GM23248 (cell line): ENCODE measurements around the gene ARF4. TPM values are rescaled to one million over a fixed set of nuclear protein-coding genes. Genes with fewer than 3 reads are reported as not detected.
A peak's percentile ranks its signal among the peaks of the same experiment; 100 is the strongest.

Source experiments
- DNase-seq: peaks from one replicate; pipeline ENCODE4 v3.0.0-alpha.2; 2015
- H2AFZ ChIP-seq: fragments of 200-600 bp; sonication (generic); 2 replicates; pipeline ENCODE4 v1.6.1; 2016; ENCODE audit warnings: antibody characterized with exemption
- H3F3A ChIP-seq: fragments of 200-600 bp; sonication (generic); 2 replicates; pipeline ENCODE4 v1.6.1; 2016; ENCODE audit warnings: mild to moderate bottlenecking, antibody characterized with exemption, mixed run types; ENCODE audit not compliant: insufficient read depth
- H3K27ac ChIP-seq: fragments of 200-600 bp; sonication (generic); 2 replicates; pipeline ENCODE4 v1.5.1; 2016; ENCODE audit warnings: mild to moderate bottlenecking
- H3K27me3 ChIP-seq: fragments of 200-600 bp; sonication (generic); replicated peaks from 2 replicates; pipeline ENCODE4 v1.6.1; 2016; ENCODE audit warnings: mild to moderate bottlenecking; ENCODE audit not compliant: insufficient read depth
- H3K36me3 ChIP-seq: fragments of 200-600 bp; sonication (generic); 2 replicates; pipeline ENCODE4 v1.6.1; 2016; ENCODE audit warnings: low read depth, mild to moderate bottlenecking
- H3K4me1 ChIP-seq: fragments of 200-600 bp; sonication (generic); 2 replicates; pipeline ENCODE4 v1.6.1; 2016; ENCODE audit warnings: mild to moderate bottlenecking; ENCODE audit not compliant: insufficient read depth
- H3K4me2 ChIP-seq: fragments of 200-600 bp; sonication (generic); one replicate; pipeline ENCODE4 v1.6.1; 2016; ENCODE audit warnings: mild to moderate bottlenecking; ENCODE audit not compliant: unreplicated experiment
- H3K4me3 ChIP-seq: fragments of 200-600 bp; sonication (generic); 2 replicates; pipeline ENCODE4 v1.5.1; 2016; ENCODE audit warnings: mild to moderate bottlenecking
- H3K79me2 ChIP-seq: fragments of 200-600 bp; sonication (generic); 2 replicates; pipeline ENCODE4 v1.6.1; 2016; ENCODE audit warnings: mild to moderate bottlenecking; ENCODE audit not compliant: insufficient read depth
- H3K9ac ChIP-seq: fragments of 200-600 bp; sonication (generic); 2 replicates; pipeline ENCODE4 v1.6.1; 2016; ENCODE audit warnings: mild to moderate bottlenecking
- H3K9me2 ChIP-seq: fragments of 200-600 bp; sonication (generic); 2 replicates; pipeline ENCODE4 v1.6.1; 2016; ENCODE audit warnings: mixed run types, mild to moderate bottlenecking, moderate library complexity; ENCODE audit not compliant: insufficient read depth
- H3K9me3 ChIP-seq: fragments of 200-600 bp; sonication (generic); one replicate; pipeline ENCODE4 v1.6.1; 2017; ENCODE audit warnings: low read depth
- H4K20me1 ChIP-seq: fragments of 200-600 bp; sonication (generic); 2 replicates; pipeline ENCODE4 v1.6.0; 2016; ENCODE audit not compliant: insufficient read depth
- EZH2 ChIP-seq: fragments of 200-600 bp; sonication (generic); IDR thresholded peaks from 2 replicates; pipeline ENCODE4 v1.6.1; 2018; ENCODE audit warnings: antibody characterized with exemption, mild to moderate bottlenecking; ENCODE audit not compliant: insufficient read depth, poor library complexity, severe bottlenecking
- EZH2phosphoT487 ChIP-seq: fragments of 200-600 bp; sonication (generic); IDR thresholded peaks from 2 replicates; pipeline ENCODE4 v1.6.1; 2018; ENCODE audit warnings: antibody characterized with exemption, moderate library complexity, mild to moderate bottlenecking, low read depth; ENCODE audit not compliant: insufficient read depth
- WGBS, 2 experiments: methylation state at CpG; one replicate each; pipeline ENCODE4 v1.1.6; 2015 to 2017; ENCODE audit warnings: low lambda C conversion rate in 2 of 2, low coverage in 1 of 2; ENCODE audit errors: missing lambda C conversion rate in 2 of 2; 5-methylcytosine and 5-hydroxymethylcytosine counted together
- in situ Hi-C: fragments of 300-500 bp; cut with MboI; formaldehyde crosslinking; loops from 2 replicates; pipeline ENCODE4 v1.15.0; 2020
- polyA plus RNA-seq: library from polyadenylated mRNA; unstranded; fragments of >200 nt; fragmentation: Nextera tagmentation; extraction: Ambion mirVana; gene quantifications from 2 replicates; pipeline ENCODE4 v1.2.1, GENCODE V29; 2016
- total RNA-seq: library from RNA; depleted of rRNA; stranded (reverse); fragments of >200 nt; shearing (Covaris generic); gene quantifications from 2 replicates; pipeline ENCODE4 v1.2.3, GENCODE V29; 2014

Gene ARF4
- total and polyA plus RNA-seq, 2 experiments from 2014 or later = 371 to 743 TPM

- DNase-seq = peak; percentile 96
- Histone ChIP-seq H3K4me3 (peak overlapping the region; percentile 98), H3K9me2 (no peaks in the 10 kb centered on the region), H3F3A (peaks cover 60% of the 10 kb centered on the region), H3K27me3 (no peaks in the 10 kb centered on the region), H3K4me2 (peak overlapping the region; percentile 91), H2AFZ (no peak overlapping the region), H3K9ac (peak overlapping the region; percentile 100), H3K9me3 (no peaks in the 10 kb centered on the region), H3K27ac (peak overlapping the region; percentile 100), H4K20me1 (peaks cover 35% of the 10 kb centered on the region; the same call in 1 of the 2 replicates), H3K36me3 (peaks cover 15% of the 10 kb centered on the region; the same call in 1 of the 2 replicates), H3K4me1 (peaks cover 40% of the 10 kb centered on the region), H3K79me2 (peaks cover 77% of the 10 kb centered on the region)
- TF ChIP-seq EZH2 (no peak), EZH2phosphoT487 (no peak)
- WGBS, 2 experiments = 0 to 1% methylated on average over 22 to 31 of the region's 31 CpGs
- in situ Hi-C loops = no loop called here
Observed at GRCh38 chr3:57596495-57597126, 533 bp downstream of the ARF4 start.

- no peak for DNase-seq
- Histone ChIP-seq H3K79me2 (peaks cover 87% of the 10 kb centered on the region), H3K27me3 (no peaks in the 10 kb centered on the region), H3K9me2 (no peaks in the 10 kb centered on the region), H3K4me2 (peak overlapping the region; percentile 91), H3K36me3 (peaks cover 15% of the 10 kb centered on the region; the same call in 1 of the 2 replicates), H3K9ac (peak overlapping the region; percentile 100), H3K27ac (peak overlapping the region; percentile 100), H2AFZ (no peak overlapping the region), H3K4me3 (peak overlapping the region; percentile 98), H3K9me3 (no peaks in the 10 kb centered on the region), H4K20me1 (peaks cover 50% of the 10 kb centered on the region; the same call in 1 of the 2 replicates), H3F3A (peaks cover 74% of the 10 kb centered on the region), H3K4me1 (peaks cover 52% of the 10 kb centered on the region)
- in situ Hi-C loops = no loop called here
- no peak for TF ChIP-seq EZH2
- WGBS, 2 experiments = 7 to 10% methylated on average over 5 of the region's 5 CpGs
Observed at GRCh38 chr3:57594576-57594975, 2.6 kb downstream of the ARF4 start.

GRCh38 chr3:57594144-57594543 is 3.0 kb downstream of the ARF4 start:
- Histone ChIP-seq H3K9me3 (no peaks in the 10 kb centered on the region), H3K79me2 (peaks cover 87% of the 10 kb centered on the region), H3K9ac (peak overlapping the region; percentile 100), H3K27me3 (no peaks in the 10 kb centered on the region), H3K4me2 (peak overlapping the region; percentile 91), H3F3A (peaks cover 73% of the 10 kb centered on the region), H4K20me1 (peaks cover 50% of the 10 kb centered on the region; the same call in 1 of the 2 replicates), H3K4me3 (peak overlapping the region; percentile 98), H3K36me3 (peaks cover 15% of the 10 kb centered on the region; the same call in 1 of the 2 replicates), H3K9me2 (no peaks in the 10 kb centered on the region), H2AFZ (no peak overlapping the region), H3K27ac (no peak overlapping the region), H3K4me1 (peaks cover 48% of the 10 kb centered on the region)
- no peak for DNase-seq
- in situ Hi-C loops = no loop called here
- WGBS, 2 experiments = 12 to 14% methylated on average over 4 of the region's 4 CpGs
- no peak for TF ChIP-seq EZH2phosphoT487
- no peak for TF ChIP-seq EZH2

- DNase-seq = peak; percentile 27
- in situ Hi-C loops = no loop called here
- peaks cover 67% of the 10 kb centered on the region for H3F3A ChIP-seq
- H3K4me3 ChIP-seq = peak overlapping the region; percentile 98
- no peaks in the 10 kb centered on the region for H3K9me2 ChIP-seq
- no peak for TF ChIP-seq EZH2
- H3K9me3 ChIP-seq = no peaks in the 10 kb centered on the region
- peaks cover 15% of the 10 kb centered on the region; the same call in 1 of the 2 replicates for H3K36me3 ChIP-seq
- H3K4me2 ChIP-seq = peak overlapping the region; percentile 91
- peak overlapping the region; percentile 100; the same call in 1 of the 2 replicates for H3K9ac ChIP-seq
- WGBS, 2 experiments = 35 to 39% methylated on average over 6 of the region's 6 CpGs
- H3K27me3 ChIP-seq = no peaks in the 10 kb centered on the region
- H2AFZ ChIP-seq = no peak overlapping the region
- peak overlapping the region; percentile 44; the same call in 1 of the 2 replicates for H3K27ac ChIP-seq
- peaks cover 66% of the 10 kb centered on the region; the same call in 1 of the 2 replicates for H4K20me1 ChIP-seq
- peaks cover 51% of the 10 kb centered on the region for H3K4me1 ChIP-seq
- H3K79me2 ChIP-seq = peaks cover 98% of the 10 kb centered on the region
Observed at GRCh38 chr3:57592306-57592705, 4.8 kb downstream of the ARF4 start.
